HCT116 (cell line): ENCODE measurements around the gene SLC41A2. TPM values are rescaled to one million over a fixed set of nuclear protein-coding genes. Genes with fewer than 3 reads are reported as not detected.
A peak's percentile ranks its signal among the peaks of the same experiment; 100 is the strongest.

ENCODE experiments used
- ATAC-seq: fragments of 200-7000 bp; cut with Tn5 transposase; 2 replicates; pipeline ENCODE4 v1.9.1; 2020; ENCODE audit warnings: mild to moderate bottlenecking, moderate library complexity
- BruUV-seq: library from RNA; stranded (reverse); fragments of 400-500 nt; replicated peaks from 2 replicates; lab custom pipeline; 2021; lab: Mats Ljungman, UMichigan
- CTCF ChIA-PET: fragments of 300-600 bp; sonication (Branson Sonifier 250); formaldehyde crosslinking; loops from one replicate; lab custom pipeline; 2021; ENCODE audit warnings: antibody characterized with exemption; lab: Charles Lee
- POLR2A ChIA-PET: fragments of 300-600, 350-600 bp; sonication (Branson Sonifier 250); formaldehyde crosslinking; loops from one replicate; lab custom pipeline; 2021; ENCODE audit warnings: antibody characterized with exemption; lab: Charles Lee
- RAD21 ChIA-PET, 2 experiments: fragments of 300-600 bp; sonication (Branson Sonifier 250); formaldehyde crosslinking; loops; one replicate each; lab custom pipeline; 2023; ENCODE audit warnings: low total read pairs in 2 of 2; ENCODE audit not compliant: uncharacterized antibody in 2 of 2, unreplicated experiment in 2 of 2, low non-redundant PET in 1 of 2; lab: Charles Lee
- DNase-seq: peaks from one replicate; pipeline ENCODE4 v3.0.0-alpha.2; 2010; ENCODE audit warnings: low read depth, low spot score
- H2AFZ ChIP-seq: fragments of 200-600 bp; shearing (Covaris generic), sonication (generic); 2 replicates; pipeline ENCODE4 v1.6.1; 2017; ENCODE audit warnings: low read depth, mixed run types, mixed read lengths, antibody characterized with exemption, low read length; ENCODE audit not compliant: poor library complexity, severe bottlenecking
- H3K27ac ChIP-seq: 2 replicates; pipeline ENCODE4 v1.5.1; 2012; ENCODE audit warnings: low read depth, low read length
- H3K27me3 ChIP-seq: fragments of 200-600 bp; sonication (generic); 2 replicates; pipeline ENCODE4 v1.6.1; 2016; ENCODE audit warnings: mixed run types, low read length, mixed read lengths; ENCODE audit not compliant: insufficient read depth
- H3K36me3 ChIP-seq, 2 experiments: fragments of 200-500 bp in 1 of 2; fragments of 200-600 bp in 1 of 2; sonication (Bioruptor generic) in 1 of 2; sonication (generic) in 1 of 2; 2 replicates each; pipeline versions ENCODE4 v1.5.1 to v1.6.1; 2014 to 2016; ENCODE audit warnings: low read length in 2 of 2, inconsistent platforms in 1 of 2, mixed read lengths in 1 of 2, mixed run types in 1 of 2; ENCODE audit not compliant: insufficient read depth in 2 of 2, control insufficient read depth in 1 of 2
- H3K4me1 ChIP-seq, 2 experiments: fragments of 200-600 bp in 1 of 2; sonication (generic) in 1 of 2; 2 replicates each; pipeline versions ENCODE4 v1.5.1 to v1.6.1; 2012 to 2017; ENCODE audit warnings: low read length in 2 of 2, inconsistent platforms in 1 of 2, mild to moderate bottlenecking in 1 of 2, mixed read lengths in 1 of 2, mixed run types in 1 of 2, moderate library complexity in 1 of 2; ENCODE audit not compliant: insufficient read depth in 2 of 2, control insufficient read depth in 1 of 2
- H3K4me2 ChIP-seq: fragments of 200-600 bp; sonication (generic); 2 replicates; pipeline ENCODE4 v1.6.1; 2017; ENCODE audit warnings: mixed run types, low read length, mixed read lengths
- H3K4me3 ChIP-seq, 2 experiments: fragments of 200-600 bp in 1 of 2; sonication (generic) in 1 of 2; replicated peaks in 1 of 2; 2 replicates each; pipeline ENCODE4 v1.5.1; 2011 to 2016; ENCODE audit warnings: low read length in 2 of 2, control low read depth in 1 of 2, low read depth in 1 of 2, mild to moderate bottlenecking in 1 of 2, mixed read lengths in 1 of 2, mixed run types in 1 of 2
- H3K79me2 ChIP-seq: fragments of 200-600 bp; sonication (generic); 2 replicates; pipeline ENCODE4 v1.6.1; 2017; ENCODE audit warnings: mild to moderate bottlenecking, mixed run types, low read length, moderate library complexity, mixed read lengths; ENCODE audit not compliant: insufficient read depth
- H3K9ac ChIP-seq: fragments of 200-600 bp; sonication (generic); 2 replicates; pipeline ENCODE4 v1.6.1; 2016; ENCODE audit warnings: low read length, mixed read lengths
- H3K9me2 ChIP-seq: fragments of 200-600 bp; sonication (generic), shearing (Covaris generic); 2 replicates; pipeline ENCODE4 v1.6.1; 2017; ENCODE audit warnings: mixed run types, mild to moderate bottlenecking, moderate library complexity; ENCODE audit not compliant: insufficient read depth
- H3K9me3 ChIP-seq, 2 experiments: fragments of 200-500 bp in 1 of 2; fragments of 200-600 bp in 1 of 2; sonication (Bioruptor generic) in 1 of 2; sonication (generic) in 1 of 2; 2 replicates each; pipeline ENCODE4 v1.6.1; 2014 to 2017; ENCODE audit warnings: low read length in 2 of 2, mixed read lengths in 2 of 2, inconsistent platforms in 1 of 2, low read depth in 1 of 2, mild to moderate bottlenecking in 1 of 2, mixed run types in 1 of 2, moderate library complexity in 1 of 2; ENCODE audit not compliant: control insufficient read depth in 1 of 2, insufficient read depth in 1 of 2
- H4K20me1 ChIP-seq: fragments of 200-600 bp; sonication (generic), shearing (Covaris generic); 2 replicates; pipeline ENCODE4 v1.6.1; 2017; ENCODE audit warnings: mixed run types, mild to moderate bottlenecking, moderate library complexity; ENCODE audit not compliant: insufficient read depth
- ATF3 ChIP-seq: IDR thresholded peaks from 2 replicates; pipeline ENCODE4 v1.6.1; 2012
- CBX3 ChIP-seq: IDR thresholded peaks from 2 replicates; pipeline ENCODE4 v1.6.1; 2012; ENCODE audit warnings: low read depth
- CEBPB ChIP-seq: IDR thresholded peaks from 2 replicates; pipeline ENCODE4 v1.6.1; 2012; ENCODE audit warnings: low read depth
- ELF1 ChIP-seq: IDR thresholded peaks from 2 replicates; pipeline ENCODE4 v1.6.1; 2012; ENCODE audit warnings: low read depth, borderline replicate concordance
- FOSL1 ChIP-seq: IDR thresholded peaks from 2 replicates; pipeline ENCODE4 v1.6.1; 2012; ENCODE audit warnings: low read depth
- POLR2AphosphoS5 ChIP-seq: IDR thresholded peaks from 2 replicates; pipeline ENCODE4 v1.6.1; 2011; ENCODE audit warnings: mild to moderate bottlenecking, low read depth, low read length, moderate library complexity
- RAD21 ChIP-seq: IDR thresholded peaks from 2 replicates; pipeline ENCODE4 v1.6.1; 2012; ENCODE audit warnings: low read depth, mild to moderate bottlenecking
- REST ChIP-seq: IDR thresholded peaks from 2 replicates; pipeline ENCODE4 v1.6.1; 2012; ENCODE audit warnings: low read depth
- SIN3A ChIP-seq: IDR thresholded peaks from 2 replicates; pipeline ENCODE4 v1.6.1; 2012; ENCODE audit warnings: low read depth
- SRF ChIP-seq: IDR thresholded peaks from 2 replicates; pipeline ENCODE4 v1.6.1; 2012; ENCODE audit warnings: low read depth
- ZFX ChIP-seq: fragments of 450-650 bp; IDR thresholded peaks from 2 replicates; pipeline ENCODE4 v1.6.1; 2017
- intact Hi-C: fragments of 100-400 bp; cut with micrococcal nuclease; formaldehyde crosslinking; loops from 2 replicates; pipeline ENCODE4 v1.10.0; 2022
- total RNA-seq: library from RNA; stranded (reverse); gene quantifications from one replicate; pipeline ENCODE4 v1.2.1, GENCODE V29; 2021; ENCODE audit not compliant: unreplicated experiment

The SLC41A2 gene
- total RNA-seq, 1 experiment from 2014 or later, result 12.5 TPM

GRCh38 chr12:104957719-104958000, 430 bp downstream of the SLC41A2 start:
- Histone ChIP-seq H3K4me2 (peak overlapping the region; percentile 93), H3K9me2 (no peaks in the 10 kb centered on the region), H3K9ac (peak overlapping the region; percentile 66), H4K20me1 (no peaks in the 10 kb centered on the region), H3K27me3 (no peaks in the 10 kb centered on the region), H3K9me3 (no peaks in the 10 kb centered on the region), H3K4me1 (peaks cover 30 to 47% of the 10 kb centered on the region in 2 experiments), H3K36me3 (no peaks in the 10 kb centered on the region), H2AFZ (peak overlapping the region; percentile 58), H3K27ac (peak overlapping the region; percentile 79; the same call in 1 of the 2 replicates), H3K4me3 (peak overlapping the region; percentile 73 to 74), H3K79me2 (no peaks in the 10 kb centered on the region)
- no TSS peak for BruUV-seq
- no peak for DNase-seq
- intact Hi-C loops, result no loop called here
- ChIA-PET CTCF (no interaction called here), RAD21 (no interaction called here), POLR2A (interaction anchor here (1.3 kb wide), 1 partner anchor 9 kb away, joined by 4 read pairs; no protein-coding TSS in a partner anchor)
- peak; percentile 40 for ATAC-seq
- TF ChIP-seq FOSL1, result no peak
- TF ChIP-seq POLR2AphosphoS5, result no peak
- no peak for TF ChIP-seq REST
- no peak for TF ChIP-seq ELF1
- TF ChIP-seq SIN3A, result no peak
- TF ChIP-seq ATF3, result no peak
- no peak for TF ChIP-seq CEBPB
- TF ChIP-seq RAD21, result no peak
- no peak for TF ChIP-seq ZFX
- no peak for TF ChIP-seq CBX3
- TF ChIP-seq SRF, result no peak
- TF ChIP-seq, all 23 proteins: peak for 0
